ENCODE measurements around the gene TAB3. TPM values are rescaled to one million over a fixed set of nuclear protein-coding genes. Genes with fewer than 3 reads are reported as not detected.

Gene TAB3
- total RNA-seq (26.9 TPM), polyA plus RNA-seq (ENCODE audit: insufficient read depth, low read depth, low replicate concordance) (7.9 TPM)
- long read RNA-seq, donor 1, partial matches to known transcripts, result 0 of 3 reads
- long read RNA-seq, donor 1, other reads (novel, unspliced or antisense), result 0 of 3 reads
- long read RNA-seq, donor 2, transcript TAB3-201 (6 exons, 805 nt), result major isoform, 7 of 7 reads
- long read RNA-seq, donor 2, partial matches to known transcripts, result 0 of 7 reads
- long read RNA-seq, donor 2, other reads (novel, unspliced or antisense), result 0 of 7 reads
- long read RNA-seq, donor 3, full-length matches to known transcripts, result 6 of 6 reads
- long read RNA-seq, donor 3, partial matches to known transcripts, result 0 of 6 reads
- long read RNA-seq, donor 3, other reads (novel, unspliced or antisense), result 0 of 6 reads
- long read RNA-seq, donor 4, full-length matches to known transcripts, result 4 of 4 reads
- long read RNA-seq, donor 4, partial matches to known transcripts, result 0 of 4 reads
- long read RNA-seq, donor 4, other reads (novel, unspliced or antisense), result 0 of 4 reads
- long read RNA-seq, donor 5, partial matches to known transcripts, result 0 of 2 reads
- long read RNA-seq, donor 5, other reads (novel, unspliced or antisense), result 0 of 2 reads
- long read RNA-seq, donor 6, partial matches to known transcripts, result 0 of 1 reads
- long read RNA-seq, donor 6, other reads (novel, unspliced or antisense), result 0 of 1 reads
- long read RNA-seq, donor 7, partial matches to known transcripts, result 1 of 9 reads
- long read RNA-seq, donor 7, other reads (novel, unspliced or antisense), result 7 of 9 reads
- long read RNA-seq, donor 8, partial matches to known transcripts, result 0 of 3 reads
- long read RNA-seq, donor 8, other reads (novel, unspliced or antisense), result 0 of 3 reads
- long read RNA-seq, donor 9, partial matches to known transcripts, result 0 of 2 reads
- long read RNA-seq, donor 9, other reads (novel, unspliced or antisense), result 0 of 2 reads
- long read RNA-seq, donor 10, transcript TAB3-201 (6 exons, 805 nt), result major isoform, 5 of 5 reads
- long read RNA-seq, donor 10, partial matches to known transcripts, result 0 of 5 reads
- long read RNA-seq, donor 10, other reads (novel, unspliced or antisense), result 0 of 5 reads

- Histone ChIP-seq H3K4me1 (ENCODE audit: control insufficient read depth in 2 of 3, insufficient read depth in 2 of 3, low read depth in 1 of 3, low read length in 3 of 3) (no peaks in the 10 kb centered on the region), H3K4me3 (ENCODE audit: low read length in 3 of 3) (peak within 1 kb of the TSS; percentile 79 to 84 (median 82)), H3K9me3 (ENCODE audit: control insufficient read depth in 2 of 3, insufficient read depth in 1 of 3, low read length in 3 of 3) (no peaks in the 10 kb centered on the region), H3K36me3 (ENCODE audit: control insufficient read depth in 2 of 3, insufficient read depth in 3 of 3, low read length in 3 of 3) (no peaks in the 10 kb centered on the region), H3K9ac (ENCODE audit: low read length in 3 of 3) (peak within 1 kb of the TSS; percentile 55 to 80 (median 72)), H3K27me3 (ENCODE audit: control insufficient read depth, insufficient read depth, low read length) (no peaks in the 10 kb centered on the region), H3K27ac (ENCODE audit: low read depth in 2 of 2, low read length in 2 of 2) (peak within 1 kb of the TSS; percentile 83 to 87)
- no peak for TF ChIP-seq CTCF (IDR thresholded peaks at IDR 0.05; ENCODE audit: borderline replicate concordance, extremely low read depth, insufficient read depth)
- intact Hi-C loops (cut with DNase I), result no loop called here
- peak; percentile 82 for FAIRE-seq
- peak; percentile 96 to 98 (median 97) for DNase-seq
These were observed at the start of gene TAB3 for GRCh38 chrX:30889147-30890140. Gene TAB3, minus strand, starts transcription at chrX:30889254. Its CDS starts 29,666 bp downstream, at chrX:30859588.

- Histone ChIP-seq H3K4me1 (ENCODE audit: control insufficient read depth in 2 of 3, insufficient read depth in 2 of 3, low read depth in 1 of 3, low read length in 3 of 3) (no peaks in the 10 kb centered on the region), H3K27ac (ENCODE audit: low read depth in 2 of 2, low read length in 2 of 2) (no peak overlapping the region), H3K4me3 (ENCODE audit: low read length in 3 of 3) (no peak overlapping the region), H3K9ac (ENCODE audit: low read length in 3 of 3) (no peak overlapping the region), H3K27me3 (ENCODE audit: control insufficient read depth, insufficient read depth, low read length) (no peaks in the 10 kb centered on the region), H3K9me3 (ENCODE audit: control insufficient read depth in 2 of 3, insufficient read depth in 1 of 3, low read length in 3 of 3) (no peaks in the 10 kb centered on the region), H3K36me3 (ENCODE audit: control insufficient read depth in 2 of 3, insufficient read depth in 3 of 3, low read length in 3 of 3) (no peaks in the 10 kb centered on the region)
- TF ChIP-seq CTCF (IDR thresholded peaks at IDR 0.05; ENCODE audit: borderline replicate concordance, extremely low read depth, insufficient read depth), result no peak
- DNase-seq, result no peak
- intact Hi-C loops (cut with DNase I), result no loop called here
- no peak for FAIRE-seq
These were observed 49.2 kb upstream of the TAB3 start for GRCh38 chrX:30938295-30938694.

DNA sequence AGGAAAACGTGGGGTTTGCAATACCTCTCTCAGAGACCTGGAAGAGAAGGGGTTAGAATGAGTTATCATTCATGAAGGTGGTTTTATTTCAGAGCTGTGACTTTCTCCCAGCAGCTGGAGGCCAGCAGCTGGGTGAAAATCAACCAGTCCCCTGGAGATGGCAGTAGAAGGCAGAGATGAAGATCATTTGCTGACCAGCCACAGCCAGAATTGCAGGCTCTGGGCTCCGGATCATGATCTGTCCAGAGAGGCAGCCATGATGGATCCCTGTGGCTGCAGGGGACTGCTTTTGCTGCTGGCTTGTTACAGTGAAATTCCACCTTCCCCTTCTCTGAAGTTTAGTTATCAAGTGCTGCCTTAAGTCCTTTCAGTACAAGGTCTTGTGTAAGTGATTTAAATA, 46.9 kb upstream of the TAB3 start:
- intact Hi-C loops (cut with DNase I), result no loop called here
- Histone ChIP-seq H3K4me3 (ENCODE audit: low read length in 3 of 3) (no peak overlapping the region), H3K9ac (ENCODE audit: low read length in 3 of 3) (no peak overlapping the region), H3K9me3 (ENCODE audit: control insufficient read depth in 2 of 3, insufficient read depth in 1 of 3, low read length in 3 of 3) (no peaks in the 10 kb centered on the region), H3K27ac (ENCODE audit: low read depth in 2 of 2, low read length in 2 of 2) (no peak overlapping the region), H3K36me3 (ENCODE audit: control insufficient read depth in 2 of 3, insufficient read depth in 3 of 3, low read length in 3 of 3) (no peaks in the 10 kb centered on the region), H3K27me3 (ENCODE audit: control insufficient read depth, insufficient read depth, low read length) (no peaks in the 10 kb centered on the region), H3K4me1 (ENCODE audit: control insufficient read depth in 2 of 3, insufficient read depth in 2 of 3, low read depth in 1 of 3, low read length in 3 of 3) (no peaks in the 10 kb centered on the region)
- peak; percentile 35 for TF ChIP-seq CTCF (IDR thresholded peaks at IDR 0.05; ENCODE audit: borderline replicate concordance, extremely low read depth, insufficient read depth)
- peak in 2 of 5 donors; percentile 16 to 25 for DNase-seq
- no peak for FAIRE-seq

Measured in kidney (tissue), 22 donors.